Measurements from ENCODE around the gene RNF4. TPM values are rescaled to one million over a fixed set of nuclear protein-coding genes. Genes with fewer than 3 reads are reported as not detected.

RNF4 gene
- total and polyA plus RNA-seq, 10 of the 15 experiments (the other 5 are each of a cell fraction or from before 2014, with no cell fraction given), result 34.9 to 145 (median 76.1) TPM

- Histone ChIP-seq H3K36me3 (ENCODE audit: control insufficient read depth in 2 of 2, insufficient read depth in 2 of 2, low read length in 1 of 2) (peaks cover 32 to 47% of the 10 kb centered on the region in 2 experiments), H3K27ac (ENCODE audit: control insufficient read depth, insufficient read depth) (no peak overlapping the region), H3K4me1 (ENCODE audit: control insufficient read depth, insufficient read depth, low read length) (no peaks in the 10 kb centered on the region), H3K27me3 (replicated peaks in 1 of 2; ENCODE audit: control insufficient read depth in 2 of 2, insufficient read depth in 2 of 2, low read length in 1 of 2) (no peaks in the 10 kb centered on the region), H3K9ac (ENCODE audit: control insufficient read depth, insufficient read depth, low read length) (no peak overlapping the region), H2AFZ (ENCODE audit: control insufficient read depth, low read depth, low read length) (no peak overlapping the region), H3K79me2 (ENCODE audit: control insufficient read depth, insufficient read depth, low read length) (peaks cover 14% of the 10 kb centered on the region), H4K20me1 (ENCODE audit: control insufficient read depth, insufficient read depth) (peaks cover 7% of the 10 kb centered on the region), H3K4me2 (ENCODE audit: control insufficient read depth, insufficient read depth) (no peak overlapping the region), H3K4me3 (no peak overlapping the region), H3K9me3 (replicated peaks; ENCODE audit: control insufficient read depth, insufficient read depth, low read length) (no peaks in the 10 kb centered on the region)
- in situ Hi-C loops (cut with MboI) (no loop called here), intact Hi-C loops (cut with micrococcal nuclease; ENCODE audit: unreplicated experiment) (no loop called here)
- SMC1A ChIA-PET (ENCODE audit: uncharacterized antibody, unreplicated experiment), result interaction anchor here (0.7 kb wide), 1 partner anchor 36 kb away, joined by 3 read pairs; no protein-coding TSS in a partner anchor
- DNase-seq (ENCODE audit: low read depth, low spot score) (no peak), ATAC-seq (no peak), FAIRE-seq (no peak)
- TF ChIP-seq CEBPB (IDR thresholded peaks at IDR 0.05; ENCODE audit: borderline replicate concordance in 1 of 2, low read depth in 2 of 2, low read length in 2 of 2) (no peak), RB1 (IDR thresholded peaks at IDR 0.05; ENCODE audit: borderline replicate concordance) (no peak), GATAD2B (conservative IDR thresholded peaks at IDR 0.05; ENCODE audit: low read depth) (no peak), STAT1 (conservative IDR thresholded peaks at IDR 0.05) (no peak), IRF4 (IDR thresholded peaks at IDR 0.05; ENCODE audit: low read depth, low read length) (no peak), POLR2AphosphoS5 (IDR thresholded peaks at IDR 0.05; ENCODE audit: low read length) (no peak)
- TF ChIP-seq, protein P1, sequence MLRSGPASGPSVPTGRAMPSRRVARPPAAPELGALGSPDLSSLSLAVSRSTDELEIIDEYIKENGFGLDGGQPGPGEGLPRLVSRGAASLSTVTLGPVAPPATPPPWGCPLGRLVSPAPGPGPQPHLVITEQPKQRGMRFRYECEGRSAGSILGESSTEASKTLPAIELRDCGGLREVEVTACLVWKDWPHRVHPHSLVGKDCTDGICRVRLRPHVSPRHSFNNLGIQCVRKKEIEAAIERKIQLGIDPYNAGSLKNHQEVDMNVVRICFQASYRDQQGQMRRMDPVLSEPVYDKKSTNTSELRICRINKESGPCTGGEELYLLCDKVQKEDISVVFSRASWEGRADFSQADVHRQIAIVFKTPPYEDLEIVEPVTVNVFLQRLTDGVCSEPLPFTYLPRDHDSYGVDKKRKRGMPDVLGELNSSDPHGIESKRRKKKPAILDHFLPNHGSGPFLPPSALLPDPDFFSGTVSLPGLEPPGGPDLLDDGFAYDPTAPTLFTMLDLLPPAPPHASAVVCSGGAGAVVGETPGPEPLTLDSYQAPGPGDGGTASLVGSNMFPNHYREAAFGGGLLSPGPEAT (IDR thresholded peaks at IDR 0.05; ENCODE audit: low read depth), result no peak
- RAD21 ChIA-PET (ENCODE audit: unreplicated experiment), result no interaction called here
- CTCF ChIA-PET, result interaction anchor here (1.0 to 1.2 kb wide), 2 partner anchors 8 to 32 kb away, joined by 4 read pairs; no protein-coding TSS in a partner anchor
- BruUV-seq (replicated peaks), result no TSS peak
- POLR2A ChIA-PET, result interaction anchor here (0.5 to 1.0 kb wide), 2 partner anchors 35 to 136 kb away, joined by 3 to 5 read pairs; partner anchors contain the start of gene RNF4
- 86% methylated on average over 5 of the region's 5 CpGs for WGBS (ENCODE audit: insufficient coverage, insufficient replicate concordance, low lambda C conversion rate, missing lambda C conversion rate)
Measured at GRCh38 chr4:2503809-2504208, 34.9 kb downstream of the RNF4 start.

Data from GM12878 (cell line).